ENCODE results near the gene NUP62. TPM values are rescaled to one million over a fixed set of nuclear protein-coding genes. Genes with fewer than 3 reads are reported as not detected.
A peak's percentile ranks its signal among the peaks of the same experiment; 100 is the strongest.

The NUP62 gene
- total RNA-seq, 1 experiment from 2014 or later = 127 TPM

- H4K91ac ChIP-seq (ENCODE audit: insufficient read length, low read depth, low read length) = no peak overlapping the region
- no peaks in the 10 kb centered on the region for H3K27me3 ChIP-seq (ENCODE audit: insufficient read depth, low read length)
- peaks cover 12% of the 10 kb centered on the region for H3K79me1 ChIP-seq (ENCODE audit: insufficient read depth, low read depth, low read length, poor library complexity, severe bottlenecking)
- H3K27me3 Mint-ChIP-seq (ENCODE audit: low read depth) = no peaks in the 10 kb centered on the region
- peaks cover 21 to 34% of the 10 kb centered on the region in 2 experiments for H3K4me1 Mint-ChIP-seq
- peak overlapping the region; percentile 37 to 82 (median 75); a peak in 4 of 7 replicates for H3K27ac Mint-ChIP-seq
- no peak overlapping the region for H3T11ph ChIP-seq (ENCODE audit: low read length)
- H3K27ac ChIP-seq (ENCODE audit: insufficient read length, low read depth, low read length) = no peak overlapping the region
- no peak overlapping the region for H2BK12ac ChIP-seq (ENCODE audit: insufficient read length, low read depth, low read length)
- no peaks in the 10 kb centered on the region for H3K9me3 ChIP-seq (ENCODE audit: control insufficient read depth, low read depth, low read length)
- H3K18ac ChIP-seq (ENCODE audit: insufficient read length, low read depth, low read length) = no peak overlapping the region
- no peak overlapping the region for H3K9ac ChIP-seq (ENCODE audit: extremely low read depth, insufficient read length, low read length)
- no peak overlapping the region for H2AK5ac ChIP-seq (ENCODE audit: insufficient read length, low read length)
- DNase-seq = peak; percentile 67
- no peak overlapping the region for H3K14ac ChIP-seq (ENCODE audit: insufficient read depth, low read length)
- H3K56ac ChIP-seq (ENCODE audit: insufficient read length, low read depth, low read length) = no peak overlapping the region
- no peak overlapping the region for H3K4ac ChIP-seq (ENCODE audit: low read depth, low read length)
- H4K5ac ChIP-seq (ENCODE audit: insufficient read length, low read depth, low read length) = no peak overlapping the region
- H3K4me2 ChIP-seq (ENCODE audit: insufficient read depth, insufficient read length, low read length) = no peak overlapping the region
- peaks cover 15% of the 10 kb centered on the region; the same call in 1 of the 2 replicates for H3K79me2 ChIP-seq (ENCODE audit: insufficient read depth, low read length)
- H4K8ac ChIP-seq (replicated peaks; ENCODE audit: insufficient read length, low read depth, low read length) = no peak overlapping the region
- H4K20me1 ChIP-seq (ENCODE audit: control insufficient read depth, insufficient read depth, insufficient read length) = peaks cover 4% of the 10 kb centered on the region
- H2BK5ac ChIP-seq (ENCODE audit: insufficient read length, low read length) = no peak overlapping the region
- no peak overlapping the region for H3K4me3 Mint-ChIP-seq
- peak; percentile 55 for TF ChIP-seq CTCF (conservative IDR thresholded peaks at IDR 0.05)
- no peaks in the 10 kb centered on the region for H3K23me2 ChIP-seq (ENCODE audit: insufficient read length, low read depth, low read length, poor library complexity, severe bottlenecking)
- no CpG with 5 or more reads among the region's 21 CpGs for WGBS (ENCODE audit: extremely low coverage, insufficient read length, low lambda C conversion rate)
- no peak overlapping the region for H3K23ac ChIP-seq (ENCODE audit: insufficient read length, low read depth, low read length)
- H3K9me3 Mint-ChIP-seq = peaks cover 0 to 3% of the 10 kb centered on the region in 2 experiments; a peak in 1 of 5 replicates
- H3K36me3 Mint-ChIP-seq (ENCODE audit: insufficient read depth in 1 of 3, low read depth in 3 of 3) = peaks cover 62 to 85% (median 82%) of the 10 kb centered on the region in 3 experiments
- no peak overlapping the region for H2AFZ ChIP-seq (ENCODE audit: low read length)
- no peak overlapping the region for H2BK15ac ChIP-seq (ENCODE audit: low read depth, low read length)
- H2BK20ac ChIP-seq (ENCODE audit: low read depth, low read length, poor library complexity, severe bottlenecking) = no peak overlapping the region
- H3K4me1 ChIP-seq (ENCODE audit: insufficient read depth, low read length) = no peaks in the 10 kb centered on the region
- no peak overlapping the region for H2BK120ac ChIP-seq (ENCODE audit: low read depth, low read length, poor library complexity, severe bottlenecking)
Observed at GRCh38 chr19:49916839-49917733, 12.2 kb downstream of the NUP62 start.
